SK-N-SH (cell line): ENCODE data around the gene CDC16.

ENCODE experiments used
- GABPA ChIP-seq: IDR thresholded peaks from 2 replicates; pipeline ENCODE4 v1.4.0; 2012; ENCODE audit warnings: low read depth, mild to moderate bottlenecking
- TF ChIP-seq, protein P1 (sequence below): fragments of 200-600 bp; sonication (generic); IDR thresholded peaks from 2 replicates; pipeline ENCODE4 v1.6.1; 2017; ENCODE audit warnings: antibody characterized with exemption, mild to moderate bottlenecking, moderate library complexity
- TF ChIP-seq, protein P2 (sequence below): IDR thresholded peaks from 2 replicates; pipeline ENCODE4 v1.6.1; 2012; ENCODE audit warnings: mild to moderate bottlenecking, low read depth, low read length, moderate library complexity
- TF ChIP-seq, protein P3 (sequence below): IDR thresholded peaks from 2 replicates; pipeline ENCODE4 v1.4.0; 2012; ENCODE audit warnings: low read depth, borderline replicate concordance

DNA sequence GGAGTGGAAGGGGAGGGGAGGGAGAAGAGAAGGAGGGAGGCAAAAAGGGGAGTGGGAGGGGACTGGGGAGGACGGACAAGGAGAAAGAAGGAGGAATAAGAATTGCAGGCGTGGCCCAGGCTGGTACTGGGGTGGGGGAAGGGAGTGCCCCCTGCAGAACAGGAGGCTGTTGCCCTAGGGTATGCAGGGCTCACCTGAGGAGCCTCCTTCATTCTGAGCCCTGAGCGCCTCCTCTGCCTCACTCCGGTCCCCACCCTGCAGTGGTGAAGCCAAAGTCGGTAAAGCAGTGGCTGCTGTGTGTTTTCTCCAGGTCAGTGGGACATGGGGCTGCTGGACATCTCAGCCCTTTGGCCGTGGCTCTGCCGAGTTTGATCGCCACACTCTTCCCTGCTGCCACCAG is 9.1 kb upstream of the CDC16 start:
- TF ChIP-seq, protein P1, sequence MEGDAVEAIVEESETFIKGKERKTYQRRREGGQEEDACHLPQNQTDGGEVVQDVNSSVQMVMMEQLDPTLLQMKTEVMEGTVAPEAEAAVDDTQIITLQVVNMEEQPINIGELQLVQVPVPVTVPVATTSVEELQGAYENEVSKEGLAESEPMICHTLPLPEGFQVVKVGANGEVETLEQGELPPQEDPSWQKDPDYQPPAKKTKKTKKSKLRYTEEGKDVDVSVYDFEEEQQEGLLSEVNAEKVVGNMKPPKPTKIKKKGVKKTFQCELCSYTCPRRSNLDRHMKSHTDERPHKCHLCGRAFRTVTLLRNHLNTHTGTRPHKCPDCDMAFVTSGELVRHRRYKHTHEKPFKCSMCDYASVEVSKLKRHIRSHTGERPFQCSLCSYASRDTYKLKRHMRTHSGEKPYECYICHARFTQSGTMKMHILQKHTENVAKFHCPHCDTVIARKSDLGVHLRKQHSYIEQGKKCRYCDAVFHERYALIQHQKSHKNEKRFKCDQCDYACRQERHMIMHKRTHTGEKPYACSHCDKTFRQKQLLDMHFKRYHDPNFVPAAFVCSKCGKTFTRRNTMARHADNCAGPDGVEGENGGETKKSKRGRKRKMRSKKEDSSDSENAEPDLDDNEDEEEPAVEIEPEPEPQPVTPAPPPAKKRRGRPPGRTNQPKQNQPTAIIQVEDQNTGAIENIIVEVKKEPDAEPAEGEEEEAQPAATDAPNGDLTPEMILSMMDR, result no peak
- no peak for TF ChIP-seq GABPA
- TF ChIP-seq, protein P2, sequence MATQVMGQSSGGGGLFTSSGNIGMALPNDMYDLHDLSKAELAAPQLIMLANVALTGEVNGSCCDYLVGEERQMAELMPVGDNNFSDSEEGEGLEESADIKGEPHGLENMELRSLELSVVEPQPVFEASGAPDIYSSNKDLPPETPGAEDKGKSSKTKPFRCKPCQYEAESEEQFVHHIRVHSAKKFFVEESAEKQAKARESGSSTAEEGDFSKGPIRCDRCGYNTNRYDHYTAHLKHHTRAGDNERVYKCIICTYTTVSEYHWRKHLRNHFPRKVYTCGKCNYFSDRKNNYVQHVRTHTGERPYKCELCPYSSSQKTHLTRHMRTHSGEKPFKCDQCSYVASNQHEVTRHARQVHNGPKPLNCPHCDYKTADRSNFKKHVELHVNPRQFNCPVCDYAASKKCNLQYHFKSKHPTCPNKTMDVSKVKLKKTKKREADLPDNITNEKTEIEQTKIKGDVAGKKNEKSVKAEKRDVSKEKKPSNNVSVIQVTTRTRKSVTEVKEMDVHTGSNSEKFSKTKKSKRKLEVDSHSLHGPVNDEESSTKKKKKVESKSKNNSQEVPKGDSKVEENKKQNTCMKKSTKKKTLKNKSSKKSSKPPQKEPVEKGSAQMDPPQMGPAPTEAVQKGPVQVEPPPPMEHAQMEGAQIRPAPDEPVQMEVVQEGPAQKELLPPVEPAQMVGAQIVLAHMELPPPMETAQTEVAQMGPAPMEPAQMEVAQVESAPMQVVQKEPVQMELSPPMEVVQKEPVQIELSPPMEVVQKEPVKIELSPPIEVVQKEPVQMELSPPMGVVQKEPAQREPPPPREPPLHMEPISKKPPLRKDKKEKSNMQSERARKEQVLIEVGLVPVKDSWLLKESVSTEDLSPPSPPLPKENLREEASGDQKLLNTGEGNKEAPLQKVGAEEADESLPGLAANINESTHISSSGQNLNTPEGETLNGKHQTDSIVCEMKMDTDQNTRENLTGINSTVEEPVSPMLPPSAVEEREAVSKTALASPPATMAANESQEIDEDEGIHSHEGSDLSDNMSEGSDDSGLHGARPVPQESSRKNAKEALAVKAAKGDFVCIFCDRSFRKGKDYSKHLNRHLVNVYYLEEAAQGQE, result no peak
- TF ChIP-seq, protein P3, sequence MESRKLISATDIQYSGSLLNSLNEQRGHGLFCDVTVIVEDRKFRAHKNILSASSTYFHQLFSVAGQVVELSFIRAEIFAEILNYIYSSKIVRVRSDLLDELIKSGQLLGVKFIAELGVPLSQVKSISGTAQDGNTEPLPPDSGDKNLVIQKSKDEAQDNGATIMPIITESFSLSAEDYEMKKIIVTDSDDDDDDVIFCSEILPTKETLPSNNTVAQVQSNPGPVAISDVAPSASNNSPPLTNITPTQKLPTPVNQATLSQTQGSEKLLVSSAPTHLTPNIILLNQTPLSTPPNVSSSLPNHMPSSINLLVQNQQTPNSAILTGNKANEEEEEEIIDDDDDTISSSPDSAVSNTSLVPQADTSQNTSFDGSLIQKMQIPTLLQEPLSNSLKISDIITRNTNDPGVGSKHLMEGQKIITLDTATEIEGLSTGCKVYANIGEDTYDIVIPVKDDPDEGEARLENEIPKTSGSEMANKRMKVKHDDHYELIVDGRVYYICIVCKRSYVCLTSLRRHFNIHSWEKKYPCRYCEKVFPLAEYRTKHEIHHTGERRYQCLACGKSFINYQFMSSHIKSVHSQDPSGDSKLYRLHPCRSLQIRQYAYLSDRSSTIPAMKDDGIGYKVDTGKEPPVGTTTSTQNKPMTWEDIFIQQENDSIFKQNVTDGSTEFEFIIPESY, result no peak
